Endodermal cell (in vitro differentiated cells): Measurements from ENCODE around the gene OGN. TPM values are rescaled to one million over a fixed set of nuclear protein-coding genes. Genes with fewer than 3 reads are reported as not detected.

ENCODE experiments used
- DNase-seq: peaks from one replicate; pipeline ENCODE4 v3.0.0-alpha.2; 2017
- H3K27ac ChIP-seq: 2 replicates; pipeline ENCODE4 v1.5.1; 2013; ENCODE audit warnings: mild to moderate bottlenecking, low read depth, low read length, moderate library complexity
- H3K27me3 ChIP-seq: 2 replicates; pipeline ENCODE4 v1.6.1; 2013; ENCODE audit warnings: mild to moderate bottlenecking, low read length, moderate library complexity; ENCODE audit not compliant: insufficient read depth, control insufficient read depth, poor library complexity, severe bottlenecking
- H3K36me3 ChIP-seq: 2 replicates; pipeline ENCODE4 v1.7.0; 2013; ENCODE audit warnings: mild to moderate bottlenecking, low read length, moderate library complexity; ENCODE audit not compliant: control insufficient read depth, insufficient read depth
- H3K4me1 ChIP-seq: one replicate; pipeline ENCODE4 v1.7.0; 2013; ENCODE audit warnings: low read length; ENCODE audit not compliant: control insufficient read depth, insufficient read depth
- H3K4me3 ChIP-seq: 2 replicates; pipeline ENCODE4 v1.5.1; 2013; ENCODE audit warnings: mild to moderate bottlenecking, low read length, moderate library complexity
- H3K9ac ChIP-seq: 2 replicates; pipeline ENCODE4 v1.6.1; 2013; ENCODE audit warnings: mild to moderate bottlenecking, low read length, moderate library complexity; ENCODE audit not compliant: poor library complexity, severe bottlenecking; ENCODE audit errors: extremely low read depth
- H3K9me3 ChIP-seq: 2 replicates; pipeline ENCODE4 v1.6.1; 2013; ENCODE audit warnings: mild to moderate bottlenecking, low read length, moderate library complexity; ENCODE audit not compliant: control insufficient read depth
- H3K27ac Mint-ChIP-seq: 2 replicates; pipeline ENCODE4 v1.8.0; 2020; ENCODE audit warnings: mixed read lengths
- H3K27me3 Mint-ChIP-seq: 2 replicates; pipeline ENCODE4 v1.8.0; 2021; ENCODE audit warnings: mild to moderate bottlenecking, mixed read lengths; ENCODE audit not compliant: insufficient read depth
- H3K36me3 Mint-ChIP-seq: 2 replicates; pipeline ENCODE4 v1.8.0; 2020; ENCODE audit warnings: low read depth, mixed read lengths
- H3K4me1 Mint-ChIP-seq: 2 replicates; pipeline ENCODE4 v1.8.0; 2020; ENCODE audit warnings: mixed read lengths
- H3K4me3 Mint-ChIP-seq: 2 replicates; pipeline ENCODE4 v1.8.0; 2020; ENCODE audit warnings: mild to moderate bottlenecking, moderate library complexity, mixed read lengths
- H3K9me3 Mint-ChIP-seq: 2 replicates; pipeline ENCODE4 v1.8.0; 2020; ENCODE audit warnings: mild to moderate bottlenecking, mixed read lengths
- WGBS, 2 experiments: methylation state at CpG; one replicate each; pipeline versions ENCODE4 v1.1.5 to v1.1.7; 2013; ENCODE audit warnings: missing lambda C conversion rate in 2 of 2, mixed read lengths in 1 of 2; ENCODE audit not compliant: insufficient coverage in 1 of 2, insufficient read length in 1 of 2; 5-methylcytosine and 5-hydroxymethylcytosine counted together
- total RNA-seq, 2 donors: library from RNA; stranded (reverse); fragmentation: NEBNext Ultra II Directional in 1 of 2; extraction: Animal tissue kit (Norgen Biotek cat#: 25700) in 1 of 2; gene quantifications; 2 replicates in 1 of 2; 3 replicates in 1 of 2; pipeline ENCODE4 v1.2.1, GENCODE V29; 2021
- TF ChIP-seq, protein P1 (sequence below): fragments of 200-600 bp; sonication (generic); conservative IDR thresholded peaks from 2 replicates; pipeline ENCODE4 v1.5.0; 2021; ENCODE audit warnings: antibody characterized with exemption, mild to moderate bottlenecking

Gene OGN
- total RNA-seq, 2 donors from 2014 or later, result not detected

GRCh38 chr9:92440751-92441046, 36.3 kb upstream of the OGN start:
- H3K27me3 Mint-ChIP-seq, result no peaks in the 10 kb centered on the region
- TF ChIP-seq, protein P1, sequence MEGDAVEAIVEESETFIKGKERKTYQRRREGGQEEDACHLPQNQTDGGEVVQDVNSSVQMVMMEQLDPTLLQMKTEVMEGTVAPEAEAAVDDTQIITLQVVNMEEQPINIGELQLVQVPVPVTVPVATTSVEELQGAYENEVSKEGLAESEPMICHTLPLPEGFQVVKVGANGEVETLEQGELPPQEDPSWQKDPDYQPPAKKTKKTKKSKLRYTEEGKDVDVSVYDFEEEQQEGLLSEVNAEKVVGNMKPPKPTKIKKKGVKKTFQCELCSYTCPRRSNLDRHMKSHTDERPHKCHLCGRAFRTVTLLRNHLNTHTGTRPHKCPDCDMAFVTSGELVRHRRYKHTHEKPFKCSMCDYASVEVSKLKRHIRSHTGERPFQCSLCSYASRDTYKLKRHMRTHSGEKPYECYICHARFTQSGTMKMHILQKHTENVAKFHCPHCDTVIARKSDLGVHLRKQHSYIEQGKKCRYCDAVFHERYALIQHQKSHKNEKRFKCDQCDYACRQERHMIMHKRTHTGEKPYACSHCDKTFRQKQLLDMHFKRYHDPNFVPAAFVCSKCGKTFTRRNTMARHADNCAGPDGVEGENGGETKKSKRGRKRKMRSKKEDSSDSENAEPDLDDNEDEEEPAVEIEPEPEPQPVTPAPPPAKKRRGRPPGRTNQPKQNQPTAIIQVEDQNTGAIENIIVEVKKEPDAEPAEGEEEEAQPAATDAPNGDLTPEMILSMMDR, result no peak
- no peak for DNase-seq
- Histone ChIP-seq H3K4me3 (no peak overlapping the region), H3K4me1 (no peaks in the 10 kb centered on the region), H3K27ac (no peak overlapping the region), H3K27me3 (no peaks in the 10 kb centered on the region), H3K36me3 (no peaks in the 10 kb centered on the region), H3K9ac (no peak overlapping the region), H3K9me3 (no peaks in the 10 kb centered on the region)
- H3K4me1 Mint-ChIP-seq, result no peaks in the 10 kb centered on the region
- no peaks in the 10 kb centered on the region for H3K9me3 Mint-ChIP-seq
- 86 to 92% methylated on average over 2 to 6 of the region's 6 CpGs for WGBS, 2 experiments
- H3K4me3 Mint-ChIP-seq, result no peak overlapping the region
- no peak overlapping the region for H3K27ac Mint-ChIP-seq
- H3K36me3 Mint-ChIP-seq, result no peaks in the 10 kb centered on the region

- Mint-ChIP-seq H3K27me3 (no peaks in the 10 kb centered on the region), H3K27ac (no peak overlapping the region), H3K4me3 (no peak overlapping the region), H3K4me1 (no peaks in the 10 kb centered on the region), H3K9me3 (no peaks in the 10 kb centered on the region), H3K36me3 (no peaks in the 10 kb centered on the region)
- H3K4me1 ChIP-seq, result no peaks in the 10 kb centered on the region
- H3K4me3 ChIP-seq, result no peak overlapping the region
- DNase-seq, result no peak
- H3K27ac ChIP-seq, result no peak overlapping the region
- no peak overlapping the region for H3K9ac ChIP-seq
- H3K36me3 ChIP-seq, result no peaks in the 10 kb centered on the region
- 92 to 93% methylated on average over 2 to 5 of the region's 5 CpGs for WGBS, 2 experiments
- TF ChIP-seq, protein P1, result no peak
- no peaks in the 10 kb centered on the region for H3K27me3 ChIP-seq
- no peaks in the 10 kb centered on the region for H3K9me3 ChIP-seq
Observed at GRCh38 chr9:92439921-92440750, 35.8 kb upstream of the OGN start.

- no peaks in the 10 kb centered on the region for H3K36me3 ChIP-seq
- no peak overlapping the region for H3K4me3 ChIP-seq
- no peak overlapping the region for H3K27ac ChIP-seq
- H3K9me3 ChIP-seq, result no peaks in the 10 kb centered on the region
- H3K4me1 ChIP-seq, result no peaks in the 10 kb centered on the region
- Mint-ChIP-seq H3K27me3 (no peaks in the 10 kb centered on the region), H3K4me3 (no peak overlapping the region), H3K4me1 (no peaks in the 10 kb centered on the region), H3K36me3 (no peaks in the 10 kb centered on the region), H3K9me3 (no peaks in the 10 kb centered on the region), H3K27ac (no peak overlapping the region)
- TF ChIP-seq, protein P1, result peak; percentile 47
- no peak for DNase-seq
- no peak overlapping the region for H3K9ac ChIP-seq
- WGBS, 2 experiments, result 88 to 91% methylated on average over 4 to 5 of the region's 5 CpGs
- no peaks in the 10 kb centered on the region for H3K27me3 ChIP-seq
Observed at GRCh38 chr9:92438900-92439526, 34.6 kb upstream of the OGN start.
